HEK293T (cell line): ENCODE results near the gene NCR3LG1.

Experiments
- CTCF ChIA-PET: fragments of 350-600 bp; formaldehyde crosslinking; extraction: SDS; loops from one replicate; lab custom pipeline; 2021; ENCODE audit warnings: antibody characterized with exemption, inconsistent platforms; lab: Yijun Ruan, JAX
- POLR2A ChIA-PET: fragments of 350-600 bp; formaldehyde crosslinking; extraction: SDS; loops from one replicate; lab custom pipeline; 2020; ENCODE audit warnings: antibody characterized with exemption, inconsistent platforms; lab: Yijun Ruan, JAX
- DNase-seq: peaks from one replicate; pipeline ENCODE4 v3.0.0; 2012; ENCODE audit warnings: mixed read lengths; ENCODE audit errors: extremely low spot score
- ARNT ChIP-seq: fragments of 450-650 bp; IDR thresholded peaks from 2 replicates; pipeline ENCODE4 v1.6.1; 2017; ENCODE audit warnings: mild to moderate bottlenecking
- BHLHE40 ChIP-seq: fragments of 450-650 bp; IDR thresholded peaks from 2 replicates; pipeline ENCODE4 v1.6.1; 2016; ENCODE audit warnings: mild to moderate bottlenecking, moderate library complexity, borderline replicate concordance
- CTBP1 ChIP-seq: fragments of 450-650 bp; IDR thresholded peaks from 2 replicates; pipeline ENCODE4 v1.6.1; 2016; ENCODE audit warnings: borderline replicate concordance
- ELF4 ChIP-seq: fragments of 450-650 bp; IDR thresholded peaks from 2 replicates; pipeline ENCODE4 v1.6.1; 2017; ENCODE audit warnings: antibody characterized with exemption
- FOXA1 ChIP-seq: fragments of 450-650 bp; IDR thresholded peaks from 2 replicates; pipeline ENCODE4 v1.6.1; 2016; ENCODE audit warnings: mild to moderate bottlenecking
- FOXK2 ChIP-seq: fragments of 450-650 bp; IDR thresholded peaks from 2 replicates; pipeline ENCODE4 v1.6.1; 2016; ENCODE audit warnings: mild to moderate bottlenecking
- FOXM1 ChIP-seq: fragments of 450-650 bp; IDR thresholded peaks from 2 replicates; pipeline ENCODE4 v1.6.1; 2017; ENCODE audit warnings: mild to moderate bottlenecking, borderline replicate concordance
- HDGF ChIP-seq: fragments of 450-650 bp; IDR thresholded peaks from 2 replicates; pipeline ENCODE4 v1.6.1; 2017; ENCODE audit warnings: antibody characterized with exemption, borderline replicate concordance
- L3MBTL2 ChIP-seq: fragments of 450-650 bp; conservative IDR thresholded peaks from 2 replicates; pipeline ENCODE4 v1.6.1; 2016; ENCODE audit warnings: mild to moderate bottlenecking
- LEF1 ChIP-seq: fragments of 450-650 bp; IDR thresholded peaks from 2 replicates; pipeline ENCODE4 v1.6.1; 2017; ENCODE audit warnings: mild to moderate bottlenecking, borderline replicate concordance
- NFRKB ChIP-seq: fragments of 450-650 bp; IDR thresholded peaks from 2 replicates; pipeline ENCODE4 v1.6.1; 2016; ENCODE audit warnings: mild to moderate bottlenecking, moderate library complexity
- PKNOX1 ChIP-seq: fragments of 450-650 bp; IDR thresholded peaks from 2 replicates; pipeline ENCODE4 v1.6.1; 2016
- SP1 ChIP-seq: fragments of 450-650 bp; IDR thresholded peaks from 2 replicates; pipeline ENCODE4 v1.6.1; 2017
- SUZ12 ChIP-seq: fragments of 450-650 bp; IDR thresholded peaks from 2 replicates; pipeline ENCODE4 v1.6.1; 2016; ENCODE audit warnings: mild to moderate bottlenecking
- TARDBP ChIP-seq: fragments of 450-650 bp; IDR thresholded peaks from 2 replicates; pipeline ENCODE4 v1.6.1; 2016
- ZNF384 ChIP-seq: fragments of 450-650 bp; IDR thresholded peaks from 2 replicates; pipeline ENCODE4 v1.6.1; 2016

The NCR3LG1 gene

GRCh38 chr11:17382046-17382728, 30.6 kb downstream of the NCR3LG1 start:
- ChIA-PET CTCF (interaction anchor here (0.6 to 3.9 kb wide), 4 partner anchors 16 to 147 kb away, joined by 4 to 39 read pairs (median 19); no protein-coding TSS in a partner anchor), POLR2A (no interaction called here)
- TF ChIP-seq SUZ12 (no peak), ZNF384 (no peak), BHLHE40 (no peak), CTBP1 (no peak)
- DNase-seq = no peak

GRCh38 chr11:17383461-17383860, 31.9 kb downstream of the NCR3LG1 start:
- TF ChIP-seq CTBP1 (no peak), TARDBP (no peak), SUZ12 (no peak), FOXA1 (no peak), FOXK2 (no peak), L3MBTL2 (no peak), ZNF384 (no peak), NFRKB (no peak), ELF4 (no peak), LEF1 (no peak), BHLHE40 (no peak), HDGF (no peak)
- CTCF ChIA-PET = interaction anchor here (0.6 to 3.9 kb wide), 8 partner anchors 30 to 154 kb away, joined by 3 to 39 read pairs (median 4); no protein-coding TSS in a partner anchor
- DNase-seq = no peak
- POLR2A ChIA-PET = no interaction called here

- ChIA-PET CTCF (interaction anchor here (0.6 to 3.9 kb wide), 9 partner anchors 30 to 217 kb away, joined by 3 to 39 read pairs (median 3); no protein-coding TSS in a partner anchor), POLR2A (no interaction called here)
- TF ChIP-seq FOXA1 (no peak), TARDBP (no peak)
- peak; percentile 72 for DNase-seq
Measured at GRCh38 chr11:17384002-17384511, 32.5 kb downstream of the NCR3LG1 start.

GRCh38 chr11:17385492-17385891, 33.9 kb downstream of the NCR3LG1 start:
- CTCF ChIA-PET = interaction anchor here (0.5 to 3.6 kb wide), 2 partner anchors 121 to 496 kb away, joined by 3 to 39 read pairs; no protein-coding TSS in a partner anchor
- no peak for DNase-seq
- POLR2A ChIA-PET = no interaction called here
- TF ChIP-seq SP1 (no peak), CTBP1 (no peak), TARDBP (no peak), LEF1 (no peak)

GRCh38 chr11:17385926-17386325, 34.3 kb downstream of the NCR3LG1 start:
- CTCF ChIA-PET = interaction anchor here (0.5 to 1.4 kb wide), 8 partner anchors 87 to 496 kb away, joined by 3 to 6 read pairs (median 3); partner anchors contain the start of gene OTOG
- POLR2A ChIA-PET = no interaction called here
- no peak for DNase-seq
- TF ChIP-seq FOXA1 (no peak), TARDBP (no peak), CTBP1 (no peak), ELF4 (no peak), NFRKB (no peak), ARNT (no peak), SUZ12 (no peak), BHLHE40 (no peak)

- CTCF ChIA-PET = interaction anchor here (0.6 to 1.4 kb wide), 12 partner anchors 32 to 452 kb away, joined by 3 to 9 read pairs (median 4); partner anchors contain the start of gene OTOG
- TF ChIP-seq FOXK2 (no peak), ARNT (no peak), BHLHE40 (no peak), PKNOX1 (no peak), SP1 (no peak), HDGF (0 out of 2 replicates have a peak, but pooled peaks have one; percentile 32), FOXM1 (no peak), TARDBP (no peak), L3MBTL2 (peak; percentile 53), ZNF384 (no peak), LEF1 (no peak), FOXA1 (no peak), ELF4 (no peak)
- DNase-seq = peak; percentile 60
- POLR2A ChIA-PET = no interaction called here
Measured at GRCh38 chr11:17386331-17387084, 34.9 kb downstream of the NCR3LG1 start.

- ChIA-PET POLR2A (no interaction called here), CTCF (interaction anchor here (0.6 to 1.4 kb wide), 12 partner anchors 33 to 451 kb away, joined by 3 to 9 read pairs (median 4); partner anchors contain the start of gene OTOG)
- TF ChIP-seq PKNOX1 = no peak
- no peak for TF ChIP-seq SP1
- TF ChIP-seq L3MBTL2 = no peak
- no peak for TF ChIP-seq LEF1
- no peak for TF ChIP-seq HDGF
- no peak for TF ChIP-seq FOXK2
- TF ChIP-seq SUZ12 = no peak
- TF ChIP-seq ARNT = no peak
- no peak for TF ChIP-seq NFRKB
- no peak for TF ChIP-seq BHLHE40
- no peak for TF ChIP-seq FOXA1
- TF ChIP-seq TARDBP = no peak
- no peak for TF ChIP-seq CTBP1
- TF ChIP-seq ZNF384 = no peak
- TF ChIP-seq ELF4 = no peak
- TF ChIP-seq FOXM1 = no peak
- DNase-seq = no peak
Measured at GRCh38 chr11:17387254-17387653, 35.7 kb downstream of the NCR3LG1 start.
